Nephron (organoid): ENCODE results near the gene ZNF837.

Experiments used
- H3K27ac Mint-ChIP-seq, 3 experiments: 2 replicates each; pipeline ENCODE4 v1.8.0; 2020; ENCODE audit warnings: mixed read lengths in 3 of 3, mild to moderate bottlenecking in 2 of 3, moderate library complexity in 1 of 3
- H3K27me3 Mint-ChIP-seq: 2 replicates; pipeline ENCODE4 v1.8.0; 2021; ENCODE audit warnings: low read depth, mild to moderate bottlenecking, moderate library complexity, mixed read lengths
- H3K36me3 Mint-ChIP-seq: 2 replicates; pipeline ENCODE4 v1.8.0; 2020; ENCODE audit warnings: low read depth, mixed read lengths
- H3K4me1 Mint-ChIP-seq: 2 replicates; pipeline ENCODE4 v1.8.0; 2020; ENCODE audit warnings: mixed read lengths
- H3K4me3 Mint-ChIP-seq, 3 experiments: 2 replicates each; pipeline ENCODE4 v1.8.0; 2020; ENCODE audit warnings: mild to moderate bottlenecking in 3 of 3, mixed read lengths in 3 of 3, moderate library complexity in 2 of 3
- H3K9me3 Mint-ChIP-seq: 2 replicates; pipeline ENCODE4 v1.8.0; 2020; ENCODE audit warnings: mixed read lengths
- TF ChIP-seq, protein P1 (sequence below), 3 experiments: fragments of 200-600 bp; sonication (generic); IDR thresholded peaks; one replicate each; pipeline ENCODE4 v1.5.0; 2021; ENCODE audit warnings: antibody characterized with exemption in 3 of 3; ENCODE audit not compliant: unreplicated experiment in 3 of 3

The ZNF837 gene

GRCh38 chr19:58325311-58326022 is 55.4 kb downstream of the ZNF837 start:
- Mint-ChIP-seq H3K4me1 (peaks cover 4% of the 10 kb centered on the region), H3K36me3 (no peaks in the 10 kb centered on the region), H3K4me3 (no peak overlapping the region), H3K27ac (no peak overlapping the region), H3K9me3 (no peaks in the 10 kb centered on the region), H3K27me3 (no peaks in the 10 kb centered on the region)
- TF ChIP-seq, protein P1, sequence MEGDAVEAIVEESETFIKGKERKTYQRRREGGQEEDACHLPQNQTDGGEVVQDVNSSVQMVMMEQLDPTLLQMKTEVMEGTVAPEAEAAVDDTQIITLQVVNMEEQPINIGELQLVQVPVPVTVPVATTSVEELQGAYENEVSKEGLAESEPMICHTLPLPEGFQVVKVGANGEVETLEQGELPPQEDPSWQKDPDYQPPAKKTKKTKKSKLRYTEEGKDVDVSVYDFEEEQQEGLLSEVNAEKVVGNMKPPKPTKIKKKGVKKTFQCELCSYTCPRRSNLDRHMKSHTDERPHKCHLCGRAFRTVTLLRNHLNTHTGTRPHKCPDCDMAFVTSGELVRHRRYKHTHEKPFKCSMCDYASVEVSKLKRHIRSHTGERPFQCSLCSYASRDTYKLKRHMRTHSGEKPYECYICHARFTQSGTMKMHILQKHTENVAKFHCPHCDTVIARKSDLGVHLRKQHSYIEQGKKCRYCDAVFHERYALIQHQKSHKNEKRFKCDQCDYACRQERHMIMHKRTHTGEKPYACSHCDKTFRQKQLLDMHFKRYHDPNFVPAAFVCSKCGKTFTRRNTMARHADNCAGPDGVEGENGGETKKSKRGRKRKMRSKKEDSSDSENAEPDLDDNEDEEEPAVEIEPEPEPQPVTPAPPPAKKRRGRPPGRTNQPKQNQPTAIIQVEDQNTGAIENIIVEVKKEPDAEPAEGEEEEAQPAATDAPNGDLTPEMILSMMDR (IDR thresholded peaks at IDR 0.05; ENCODE audit: unreplicated experiment in 3 of 3) = no peak

- TF ChIP-seq, protein P1 (IDR thresholded peaks at IDR 0.05; ENCODE audit: unreplicated experiment in 3 of 3) = no peak
- H3K9me3 Mint-ChIP-seq = peaks cover 3% of the 10 kb centered on the region
- H3K4me1 Mint-ChIP-seq = no peaks in the 10 kb centered on the region
- no peaks in the 10 kb centered on the region for H3K27me3 Mint-ChIP-seq
- peaks cover 21% of the 10 kb centered on the region for H3K36me3 Mint-ChIP-seq
- no peak overlapping the region for H3K4me3 Mint-ChIP-seq
- H3K27ac Mint-ChIP-seq = no peak overlapping the region
Observed at GRCh38 chr19:58319241-58319640, 61.6 kb downstream of the ZNF837 start.

GRCh38 chr19:58318297-58318696 is 62.5 kb downstream of the ZNF837 start:
- Mint-ChIP-seq H3K4me1 (no peaks in the 10 kb centered on the region), H3K27me3 (no peaks in the 10 kb centered on the region), H3K9me3 (peaks cover 3% of the 10 kb centered on the region), H3K27ac (no peak overlapping the region), H3K36me3 (peaks cover 30% of the 10 kb centered on the region), H3K4me3 (no peak overlapping the region)
- TF ChIP-seq, protein P1 (IDR thresholded peaks at IDR 0.05; ENCODE audit: unreplicated experiment in 3 of 3) = no peak
